Activated CD4-positive, alpha-beta T cell treated with anti-CD3 and anti-CD28 coated beads for 4 hours (primary cell): ENCODE data around the gene CCL23.

Experiments used
- DNase-seq, 2 donors: peaks; one replicate each; pipeline ENCODE4 v3.0.0-alpha.2; 2020

Gene CCL23

GRCh38 chr17:35968520-35969054 lies 49.2 kb downstream of the CCL23 start:
- no peak for DNase-seq

DNA sequence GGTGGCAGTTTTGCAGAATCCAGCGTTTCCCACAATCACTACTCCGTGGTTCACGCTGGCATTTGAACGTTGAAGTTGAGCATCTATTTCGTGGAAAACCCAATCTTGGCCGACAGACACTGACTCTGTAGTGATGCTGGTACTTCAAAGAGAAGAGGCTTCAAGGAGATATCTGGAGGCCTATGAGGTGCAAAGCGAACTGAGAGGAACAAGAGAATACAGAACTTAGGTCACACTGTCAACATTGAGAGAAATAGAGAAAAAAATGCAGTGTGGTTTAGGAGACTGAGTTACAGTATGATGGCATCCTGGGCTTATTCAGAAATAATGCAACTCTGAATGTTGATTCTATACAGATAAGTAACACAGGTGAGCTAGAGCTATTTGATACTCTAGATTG lies 52.5 kb downstream of the CCL23 start:
- no peak for DNase-seq

DNA sequence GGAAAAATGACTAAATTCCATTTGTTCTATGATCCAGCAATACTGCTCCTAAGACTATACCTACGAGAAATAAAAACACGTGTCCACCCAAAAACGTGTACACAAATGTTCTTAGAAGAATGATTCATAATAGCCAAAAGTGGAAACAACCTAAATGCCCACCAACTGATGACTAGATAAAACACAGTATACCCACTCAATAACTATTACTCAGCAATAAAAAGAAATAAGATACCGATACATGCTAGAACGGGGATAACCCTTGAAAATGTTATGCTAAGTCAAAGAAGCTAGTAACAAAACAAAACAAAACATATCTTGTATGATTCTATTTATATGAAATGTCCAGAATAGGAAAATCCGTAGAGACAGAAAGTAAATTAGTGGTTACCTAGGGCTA lies 54.1 kb downstream of the CCL23 start:
- DNase-seq, result no peak
